GM12892 (cell line): Measurements from ENCODE around the gene BLOC1S2.

Experiments
- POLR2A ChIP-seq: IDR thresholded peaks from 2 replicates; pipeline ENCODE4 v1.6.1; 2011; ENCODE audit warnings: low read depth, low read length, control low read depth
- TAF1 ChIP-seq: IDR thresholded peaks from 2 replicates; pipeline ENCODE4 v1.6.1; 2011; ENCODE audit warnings: low read depth, mild to moderate bottlenecking, control low read depth, low read length, borderline replicate concordance

- no peak for TF ChIP-seq TAF1
- TF ChIP-seq POLR2A = no peak
Measured at GRCh38 chr10:100328198-100328597, 41.7 kb upstream of the BLOC1S2 start.
